A549 (cell line): ENCODE measurements around the gene MYO18B.

Source experiments
- JUN ChIP-seq, 2 experiments: fragments of >200 bp; sonication (Bioruptor Twin); formaldehyde crosslinking; IDR thresholded peaks; 2 replicates in 1 of 2; 3 replicates in 1 of 2; pipeline ENCODE4 v1.6.1; 2016 to 2017
- USF2 ChIP-seq: fragments of 450-650 bp; IDR thresholded peaks from 2 replicates; pipeline ENCODE4 v1.6.1; 2014; ENCODE audit warnings: antibody characterized with exemption
- TF ChIP-seq, protein P1 (sequence below): fragments of >200 bp; sonication (Bioruptor Twin); formaldehyde crosslinking; IDR thresholded peaks from 3 replicates; pipeline ENCODE4 v1.5.1; 2016

GRCh38 chr22:25900880-25901279, 158.9 kb downstream of the MYO18B start:
- TF ChIP-seq USF2: no peak
- TF ChIP-seq, protein P1, sequence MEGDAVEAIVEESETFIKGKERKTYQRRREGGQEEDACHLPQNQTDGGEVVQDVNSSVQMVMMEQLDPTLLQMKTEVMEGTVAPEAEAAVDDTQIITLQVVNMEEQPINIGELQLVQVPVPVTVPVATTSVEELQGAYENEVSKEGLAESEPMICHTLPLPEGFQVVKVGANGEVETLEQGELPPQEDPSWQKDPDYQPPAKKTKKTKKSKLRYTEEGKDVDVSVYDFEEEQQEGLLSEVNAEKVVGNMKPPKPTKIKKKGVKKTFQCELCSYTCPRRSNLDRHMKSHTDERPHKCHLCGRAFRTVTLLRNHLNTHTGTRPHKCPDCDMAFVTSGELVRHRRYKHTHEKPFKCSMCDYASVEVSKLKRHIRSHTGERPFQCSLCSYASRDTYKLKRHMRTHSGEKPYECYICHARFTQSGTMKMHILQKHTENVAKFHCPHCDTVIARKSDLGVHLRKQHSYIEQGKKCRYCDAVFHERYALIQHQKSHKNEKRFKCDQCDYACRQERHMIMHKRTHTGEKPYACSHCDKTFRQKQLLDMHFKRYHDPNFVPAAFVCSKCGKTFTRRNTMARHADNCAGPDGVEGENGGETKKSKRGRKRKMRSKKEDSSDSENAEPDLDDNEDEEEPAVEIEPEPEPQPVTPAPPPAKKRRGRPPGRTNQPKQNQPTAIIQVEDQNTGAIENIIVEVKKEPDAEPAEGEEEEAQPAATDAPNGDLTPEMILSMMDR: no peak
- TF ChIP-seq JUN (IDR thresholded peaks at IDR 0.05): no peak
